Stimulated activated CD8-positive, alpha-beta memory T cell treated with anti-CD3 and anti-CD28 coated beads, Interleukin-15, amount 100 ng/mL, for 48 hours (primary cell): ENCODE data around the gene BCAS1.
"Not testable (repeated sequence)": the region's sequence is repeated elsewhere in the genome, so short reads cannot be mapped to it uniquely, and the experiment has no call there.

Source experiments
- DNase-seq, 2 donors: peaks; one replicate each; pipeline ENCODE4 v3.0.0-alpha.2; 2020; ENCODE audit warnings: low read depth in 2 of 2

BCAS1 gene

GRCh38 chr20:53985150-53985518 lies 85.3 kb downstream of the BCAS1 start:
- no peak for DNase-seq

GRCh38 chr20:53984356-53985149 lies 85.8 kb downstream of the BCAS1 start:
- DNase-seq, result no peak

GRCh38 chr20:53983401-53983800 lies 87.0 kb downstream of the BCAS1 start:
- DNase-seq, result no peak

GRCh38 chr20:53982624-53983023 lies 87.8 kb downstream of the BCAS1 start:
- DNase-seq, result no peak

- peak; percentile 13 to 23 for DNase-seq
Observed at GRCh38 chr20:53981752-53982437, 88.5 kb downstream of the BCAS1 start.

GRCh38 chr20:53981130-53981529 lies 89.3 kb downstream of the BCAS1 start:
- no peak for DNase-seq

- no peak for DNase-seq
Observed at GRCh38 chr20:53980031-53980465, 90.3 kb downstream of the BCAS1 start.

- DNase-seq, result no peak
Observed at GRCh38 chr20:53978497-53978896, 91.9 kb downstream of the BCAS1 start.

GRCh38 chr20:53977391-53977790 lies 93.0 kb downstream of the BCAS1 start:
- DNase-seq, result no peak

- no peak for DNase-seq
Observed at GRCh38 chr20:53975761-53976160, 94.6 kb downstream of the BCAS1 start.

- DNase-seq, result no peak
Observed at GRCh38 chr20:53974785-53975555, 95.4 kb downstream of the BCAS1 start.

GRCh38 chr20:53973882-53974281 lies 96.5 kb downstream of the BCAS1 start:
- DNase-seq, result not testable (repeated sequence)

GRCh38 chr20:53972179-53972578 lies 98.2 kb downstream of the BCAS1 start:
- DNase-seq, result no peak

GRCh38 chr20:53971096-53971683 lies 99.2 kb downstream of the BCAS1 start:
- no peak for DNase-seq

GRCh38 chr20:53970232-53970631 lies 100.2 kb downstream of the BCAS1 start:
- no peak for DNase-seq

- no peak for DNase-seq
Observed at GRCh38 chr20:53967527-53967926, 102.9 kb downstream of the BCAS1 start.

- no peak for DNase-seq
Observed at GRCh38 chr20:53966774-53967398, 103.5 kb downstream of the BCAS1 start.

- DNase-seq, result no peak
Observed at GRCh38 chr20:53964501-53965253, 105.7 kb downstream of the BCAS1 start.

- no peak for DNase-seq
Observed at GRCh38 chr20:53964067-53964466, 106.3 kb downstream of the BCAS1 start.

- no peak for DNase-seq
Observed at GRCh38 chr20:53963635-53964034, 106.8 kb downstream of the BCAS1 start.

- DNase-seq, result no peak
Observed at GRCh38 chr20:53962388-53962787, 108.0 kb downstream of the BCAS1 start.
